Heart left ventricle (tissue), 13 donors: Measurements from ENCODE around the gene KLHDC8A.

Experiments
- POLR2A ChIP-seq, 2 donors: fragments of 450-650 bp; IDR thresholded peaks; one replicate each; pipeline ENCODE4 v1.6.1; 2017; ENCODE audit warnings: antibody characterized with exemption in 2 of 2, mild to moderate bottlenecking in 2 of 2, moderate library complexity in 2 of 2
- TF ChIP-seq, protein P1 (sequence below), 12 donors: fragments of 200-600 bp; sonication (generic) in 4 of 12; IDR thresholded peaks; one replicate each; pipeline versions ENCODE4 v1.5.0 to v1.8.0; 2018 to 2022; ENCODE audit warnings: antibody characterized with exemption in 12 of 12, mild to moderate bottlenecking in 5 of 12
- donor health status: ischemic (EF 13 %, LVEDD 7.1; RV severe dilation, severe dysfunction).
- donor health status: DM: no; HTN: yes; CAD: no.
- donor health status: DM: no; HTN: no; CAD: no.
- donor health status: ischemic (EF 25% LVEDD 6.9; RV normal size, moderate dysfunction).
- donor health status: ischemic (EF 25% LVEDD 5.7; RV mildly dilated, moderate dysfunction).
- donor health status: ischemic (EF 35%, LVEDD 5.7; RV mildly dilated, moderate dysfunction).
- donor health status: nonischemic (EF 11% LVEDD 7.7; RV severe dilation, severe dysfunction).
- donor health status: DM: yes; HTN: yes; CAD: no.
- donor health status: PGD.
- donor health status: ischemic (EF 29% LVEDD 5.4; RV normal size, mild dysfunction).
- donor health status: nonischemic (EF 23%, LVEDD 6.1; RV moderate dilation, normal function).

DNA sequence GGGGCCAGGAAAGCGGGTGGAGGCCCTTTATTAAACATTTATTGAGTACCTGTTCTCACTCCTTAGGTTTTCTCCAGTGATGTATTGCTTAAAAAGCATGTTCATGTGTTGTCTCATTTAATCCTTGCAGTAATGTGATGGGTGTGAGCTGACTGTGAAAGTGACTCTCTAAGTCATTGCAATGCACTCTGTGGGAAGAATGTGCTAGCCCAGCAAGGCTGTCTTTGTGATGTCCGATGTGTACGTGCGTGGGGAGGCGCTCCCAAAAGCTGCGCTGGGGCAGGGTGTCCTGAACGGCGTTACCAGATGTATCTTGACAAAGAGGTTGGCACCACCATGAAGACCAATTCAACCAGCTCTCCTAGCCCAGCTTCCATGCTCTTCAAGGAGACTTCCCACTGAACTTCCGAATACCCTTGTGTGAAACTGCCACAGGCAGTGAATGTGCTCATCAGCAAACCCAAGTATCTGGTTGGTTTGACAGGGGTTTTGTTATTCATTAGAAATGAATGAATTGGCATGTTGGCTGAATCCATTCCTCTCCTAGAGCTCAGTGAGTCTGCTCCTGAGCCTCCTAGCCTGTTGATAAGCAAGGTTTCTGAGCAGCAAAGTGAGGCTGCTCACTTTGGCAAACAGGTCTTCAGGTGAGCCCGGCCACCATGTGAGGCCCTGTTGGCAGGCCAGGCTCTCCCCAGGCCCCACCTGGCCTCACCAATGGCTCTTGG, 63.2 kb downstream of the KLHDC8A start:
- TF ChIP-seq, protein P1, sequence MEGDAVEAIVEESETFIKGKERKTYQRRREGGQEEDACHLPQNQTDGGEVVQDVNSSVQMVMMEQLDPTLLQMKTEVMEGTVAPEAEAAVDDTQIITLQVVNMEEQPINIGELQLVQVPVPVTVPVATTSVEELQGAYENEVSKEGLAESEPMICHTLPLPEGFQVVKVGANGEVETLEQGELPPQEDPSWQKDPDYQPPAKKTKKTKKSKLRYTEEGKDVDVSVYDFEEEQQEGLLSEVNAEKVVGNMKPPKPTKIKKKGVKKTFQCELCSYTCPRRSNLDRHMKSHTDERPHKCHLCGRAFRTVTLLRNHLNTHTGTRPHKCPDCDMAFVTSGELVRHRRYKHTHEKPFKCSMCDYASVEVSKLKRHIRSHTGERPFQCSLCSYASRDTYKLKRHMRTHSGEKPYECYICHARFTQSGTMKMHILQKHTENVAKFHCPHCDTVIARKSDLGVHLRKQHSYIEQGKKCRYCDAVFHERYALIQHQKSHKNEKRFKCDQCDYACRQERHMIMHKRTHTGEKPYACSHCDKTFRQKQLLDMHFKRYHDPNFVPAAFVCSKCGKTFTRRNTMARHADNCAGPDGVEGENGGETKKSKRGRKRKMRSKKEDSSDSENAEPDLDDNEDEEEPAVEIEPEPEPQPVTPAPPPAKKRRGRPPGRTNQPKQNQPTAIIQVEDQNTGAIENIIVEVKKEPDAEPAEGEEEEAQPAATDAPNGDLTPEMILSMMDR (IDR thresholded peaks at IDR 0.05), result no peak
- no peak for TF ChIP-seq POLR2A (IDR thresholded peaks at IDR 0.05)
